ENCODE results near the gene ARAP2.

DNA sequence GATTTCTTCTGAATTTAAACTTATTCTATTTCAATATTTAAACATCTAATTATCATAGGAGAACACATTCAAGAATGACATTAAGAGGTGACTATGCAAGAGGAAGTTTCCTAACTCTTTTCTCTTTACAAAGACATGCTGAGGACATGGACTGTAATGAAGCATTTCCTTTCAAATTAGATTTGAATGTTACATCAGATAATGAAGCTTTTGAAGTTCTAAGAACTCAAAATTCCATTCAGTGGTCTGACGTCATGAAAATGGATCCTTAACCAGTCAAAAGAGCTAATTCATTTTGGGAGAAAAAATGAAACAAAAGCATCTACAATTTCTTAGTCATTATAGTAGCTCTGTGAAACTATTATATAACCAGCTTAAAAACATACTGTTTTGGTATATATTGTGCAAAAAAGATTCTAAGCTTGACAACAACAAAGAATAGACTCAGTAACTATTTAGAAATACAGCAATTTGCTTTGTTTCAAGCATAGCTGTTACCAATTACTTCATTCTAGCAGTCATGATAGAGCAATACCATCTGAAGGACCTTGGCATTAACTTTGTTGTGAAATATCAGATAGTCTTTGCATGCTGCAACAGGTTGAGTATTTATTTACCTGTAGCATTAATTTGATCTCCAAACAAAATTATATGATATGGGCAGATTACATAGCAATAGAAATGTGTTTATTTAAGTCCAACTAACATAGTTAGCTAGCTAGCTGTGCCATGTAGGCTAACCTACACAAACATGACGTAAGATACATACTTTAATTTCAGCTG lies 23.4 kb upstream of the ARAP2 start:
- TF ChIP-seq POLR2A (IDR thresholded peaks at IDR 0.05) (no peak), CTCF (IDR thresholded peaks at IDR 0.05 in 8 of 11, conservative IDR thresholded peaks at IDR 0.05 in 3 of 11) (no peak)

Measured in spleen (tissue), 7 donors.